Right lobe of liver (tissue), 6 donors: ENCODE data around the gene A2M. TPM values are rescaled to one million over a fixed set of nuclear protein-coding genes. Genes with fewer than 3 reads are reported as not detected.

ENCODE experiments used
- ATAC-seq, 4 donors: fragments of 200-7000 bp; cut with Tn5 transposase; one replicate each; pipeline ENCODE4 v1.9.1; 2020; ENCODE audit warnings: mild to moderate bottlenecking in 4 of 4, moderate library complexity in 4 of 4
- DNase-seq, 3 donors: peaks; one replicate each; pipeline ENCODE4 v3.0.0-alpha.2; 2020
- H3K27ac ChIP-seq, 3 donors: fragments of 200-600 bp; one replicate each; pipeline ENCODE4 v1.8.0; 2022
- H3K27me3 ChIP-seq, 2 donors: fragments of 200-600 bp; one replicate each; pipeline ENCODE4 v1.8.0; 2022
- H3K36me3 ChIP-seq, 4 donors: fragments of 200-600 bp; sonication (generic) in 1 of 4; one replicate each; pipeline versions ENCODE4 v1.5.1 to v1.8.0; 2017 to 2022; ENCODE audit warnings: control low read depth in 1 of 4
- H3K4me1 ChIP-seq, 4 donors: fragments of 200-600 bp; sonication (generic) in 1 of 4; one replicate each; pipeline versions ENCODE4 v1.5.1 to v1.8.0; 2017 to 2022; ENCODE audit warnings: control low read depth in 1 of 4
- H3K4me3 ChIP-seq, 3 donors: fragments of 200-600 bp; one replicate each; pipeline ENCODE4 v1.8.0; 2022
- H3K9me3 ChIP-seq, 4 donors: fragments of 200-600 bp; sonication (generic) in 1 of 4; one replicate each; pipeline versions ENCODE4 v1.5.1 to v1.8.0; 2017 to 2022; ENCODE audit warnings: control low read depth in 1 of 4
- CTCF ChIP-seq, 4 donors: fragments of 200-600 bp in 3 of 4; fragments of 450-650 bp in 1 of 4; IDR thresholded peaks; one replicate each; pipeline versions ENCODE4 v1.5.1 to v1.8.0; 2016 to 2022; ENCODE audit warnings: antibody characterized with exemption in 4 of 4, mild to moderate bottlenecking in 2 of 4
- POLR2A ChIP-seq: fragments of 450-650 bp; IDR thresholded peaks from one replicate; pipeline ENCODE4 v1.6.1; 2017; ENCODE audit warnings: antibody characterized with exemption, mild to moderate bottlenecking
- WGBS: methylation state at CpG from one replicate; pipeline ENCODE4 v1.1.6; 2018; ENCODE audit warnings: low coverage, low lambda C conversion rate; ENCODE audit not compliant: insufficient coverage; ENCODE audit errors: missing lambda C conversion rate; 5-methylcytosine and 5-hydroxymethylcytosine counted together
- intact Hi-C, 2 donors: fragments of 100-400 bp; cut with DNase I; formaldehyde crosslinking; loops; one replicate each; pipeline versions ENCODE4 v1.11.2 to v1.14.1; 2022
- total RNA-seq, 6 experiments: library from RNA; depleted of rRNA in 2 of 6; stranded (reverse); fragments of >200 nt in 2 of 6; fragmentation: NEBNext Ultra II Directional in 3 of 6; extraction: Animal tissue kit (Norgen Biotek cat#: 25700) in 3 of 6; gene quantifications; one replicate each; pipeline versions ENCODE4 v1.1.0 to v1.2.4, GENCODE V29; 2016 to 2023
- donor health status: DM: no; HTN: yes; CAD: no.
- donor health status: DM: no; HTN: no; CAD: no.
- donor health status: DM: no; HTN: no; CAD: no.
- donor health status: DM: no; HTN: yes; CAD: no.
- donor health status: DM: no; HTN: yes; CAD: no.

Gene A2M
- total RNA-seq, 6 experiments from 2014 or later, result 978 to 3,352 (median 2,507) TPM

GRCh38 chr12:9148926-9149325, 33.2 kb upstream of the A2M start:
- Histone ChIP-seq H3K27me3 (no peaks in the 10 kb centered on the region), H3K36me3 (peaks cover 0 to 52% (median 0%) of the 10 kb centered on the region in 4 donors), H3K27ac (no peak overlapping the region), H3K9me3 (no peaks in the 10 kb centered on the region), H3K4me1 (no peaks in the 10 kb centered on the region), H3K4me3 (no peak overlapping the region)
- 66% methylated on average over 2 of the region's 2 CpGs for WGBS
- no peak for DNase-seq
- peak in 1 of 4 donors; percentile 22 for ATAC-seq
- intact Hi-C loops, result no loop called here
- no peak for TF ChIP-seq CTCF (IDR thresholded peaks at IDR 0.05)

- H3K4me3 ChIP-seq, result no peak overlapping the region
- 82% methylated on average over 2 of the region's 2 CpGs for WGBS
- intact Hi-C loops, result no loop called here
- no peak for ATAC-seq
- no peak for DNase-seq
- no peak overlapping the region for H3K27ac ChIP-seq
- H3K9me3 ChIP-seq, result no peaks in the 10 kb centered on the region
- H3K27me3 ChIP-seq, result no peaks in the 10 kb centered on the region
- no peaks in the 10 kb centered on the region for H3K4me1 ChIP-seq
- H3K36me3 ChIP-seq, result peaks cover 0 to 37% (median 0%) of the 10 kb centered on the region in 4 donors
- no peak for TF ChIP-seq CTCF (IDR thresholded peaks at IDR 0.05)
- TF ChIP-seq POLR2A, result no peak
These were observed 31.7 kb upstream of the A2M start for GRCh38 chr12:9147461-9147860.

GRCh38 chr12:9144730-9145106, 29.0 kb upstream of the A2M start:
- Histone ChIP-seq H3K27ac (peak overlapping the region in 1 of 3 donors; percentile 3), H3K27me3 (no peaks in the 10 kb centered on the region), H3K4me1 (no peaks in the 10 kb centered on the region), H3K4me3 (no peak overlapping the region), H3K36me3 (peaks cover 0 to 12% (median 0%) of the 10 kb centered on the region in 4 donors), H3K9me3 (no peaks in the 10 kb centered on the region)
- 20% methylated on average over 1 of the region's 4 CpGs for WGBS
- intact Hi-C loops, result no loop called here
- DNase-seq, result no peak
- peak; percentile 36 to 78 (median 59) for ATAC-seq
- TF ChIP-seq POLR2A (peak; percentile 44), CTCF (IDR thresholded peaks at IDR 0.05) (no peak)

- no peak overlapping the region for H3K27ac ChIP-seq
- TF ChIP-seq CTCF (IDR thresholded peaks at IDR 0.05) (no peak), POLR2A (no peak)
- DNase-seq (peak in 1 of 3 donors; percentile 62), ATAC-seq (peak; percentile 48 to 85 (median 79))
- intact Hi-C loops, result no loop called here
- no peak overlapping the region for H3K4me3 ChIP-seq
- peaks cover 0 to 6% (median 0%) of the 10 kb centered on the region in 4 donors for H3K36me3 ChIP-seq
- WGBS, result 41% methylated on average over 2 of the region's 3 CpGs
- H3K4me1 ChIP-seq, result no peaks in the 10 kb centered on the region
- no peaks in the 10 kb centered on the region for H3K27me3 ChIP-seq
- no peaks in the 10 kb centered on the region for H3K9me3 ChIP-seq
These were observed 28.4 kb upstream of the A2M start for GRCh38 chr12:9143929-9144729.
